DMS153 treated with DMSO at 0.1 percent for 48 hours (cell line): ENCODE results near the gene KCNJ1.

Experiments used
- DNase-seq: peaks from one replicate; lab custom pipeline; 2025; ENCODE audit not compliant: unreplicated experiment; lab: John Stamatoyannopoulos, UW

KCNJ1 gene

DNA sequence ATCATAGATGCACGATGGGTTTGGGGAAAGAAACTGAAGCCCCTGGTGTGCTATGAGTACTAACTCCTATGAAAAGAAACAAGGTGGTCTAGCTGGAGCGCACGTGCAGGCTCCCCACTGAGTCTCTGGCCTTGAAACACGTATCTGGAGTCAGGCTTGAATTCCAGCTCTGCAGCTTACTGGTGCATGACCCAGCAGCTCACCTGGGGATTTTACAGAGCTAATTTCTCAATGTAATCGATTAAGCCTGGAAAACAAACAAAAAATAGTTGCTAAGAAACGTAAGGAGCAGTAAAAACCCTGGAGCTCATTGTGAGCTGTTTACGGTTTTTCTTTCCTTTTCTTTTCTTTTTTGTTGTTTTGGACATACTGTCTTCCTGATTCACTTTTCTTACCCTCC lies 12.3 kb downstream of the KCNJ1 start:
- DNase-seq = no peak

DNA sequence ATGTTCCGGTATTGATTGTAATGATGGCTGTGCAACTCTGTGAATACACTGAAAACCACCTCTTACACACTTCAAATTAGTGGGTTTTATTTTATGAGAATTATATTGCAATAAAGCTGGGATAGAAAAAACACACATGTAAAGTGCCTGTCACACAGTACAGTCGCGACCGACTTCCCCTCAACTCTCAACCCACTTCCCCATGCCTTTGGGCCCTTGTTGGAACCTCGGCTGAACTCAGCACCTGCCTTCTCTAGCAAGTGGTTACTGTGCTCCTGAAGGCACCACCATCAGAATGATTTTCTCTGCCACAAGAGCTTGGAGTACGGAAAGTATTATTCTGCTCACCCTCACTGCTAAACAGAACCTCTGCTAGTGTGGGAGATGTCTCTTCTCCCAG lies 13.5 kb downstream of the KCNJ1 start:
- DNase-seq = no peak

DNA sequence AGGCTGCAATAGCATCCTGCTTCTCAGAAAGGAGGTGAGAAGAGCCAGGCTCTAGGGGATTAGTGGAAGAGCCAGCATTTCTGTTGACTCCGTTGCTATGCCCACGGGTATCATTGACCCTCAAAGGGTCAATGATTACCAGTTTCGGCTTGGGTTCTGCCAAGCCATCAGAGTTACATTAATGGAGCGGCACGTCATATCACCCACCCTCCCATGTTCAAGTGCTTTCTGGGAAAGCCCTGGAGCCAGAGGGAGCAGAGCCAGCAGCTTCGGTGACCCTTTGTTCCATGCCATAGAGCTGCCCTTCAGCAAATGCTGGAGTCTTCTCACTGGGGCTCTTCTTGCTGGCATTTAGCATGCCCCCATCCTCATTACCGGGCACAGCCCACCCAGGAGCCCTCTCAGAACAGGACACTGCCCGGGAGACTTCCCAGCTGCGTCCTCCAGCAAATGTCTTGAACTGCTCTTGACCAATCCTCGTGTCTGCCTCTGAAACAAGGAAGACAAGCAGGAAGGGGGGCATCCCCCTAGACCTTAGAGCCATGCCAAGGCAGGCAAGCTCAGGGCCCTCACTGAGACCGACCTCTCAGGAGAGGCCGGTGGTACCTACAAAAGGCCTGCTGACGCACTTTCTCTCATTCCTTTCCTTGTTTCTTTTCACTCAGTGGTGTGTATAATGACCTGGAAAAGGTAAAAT lies 14.6 kb downstream of the KCNJ1 start:
- DNase-seq = no peak

DNA sequence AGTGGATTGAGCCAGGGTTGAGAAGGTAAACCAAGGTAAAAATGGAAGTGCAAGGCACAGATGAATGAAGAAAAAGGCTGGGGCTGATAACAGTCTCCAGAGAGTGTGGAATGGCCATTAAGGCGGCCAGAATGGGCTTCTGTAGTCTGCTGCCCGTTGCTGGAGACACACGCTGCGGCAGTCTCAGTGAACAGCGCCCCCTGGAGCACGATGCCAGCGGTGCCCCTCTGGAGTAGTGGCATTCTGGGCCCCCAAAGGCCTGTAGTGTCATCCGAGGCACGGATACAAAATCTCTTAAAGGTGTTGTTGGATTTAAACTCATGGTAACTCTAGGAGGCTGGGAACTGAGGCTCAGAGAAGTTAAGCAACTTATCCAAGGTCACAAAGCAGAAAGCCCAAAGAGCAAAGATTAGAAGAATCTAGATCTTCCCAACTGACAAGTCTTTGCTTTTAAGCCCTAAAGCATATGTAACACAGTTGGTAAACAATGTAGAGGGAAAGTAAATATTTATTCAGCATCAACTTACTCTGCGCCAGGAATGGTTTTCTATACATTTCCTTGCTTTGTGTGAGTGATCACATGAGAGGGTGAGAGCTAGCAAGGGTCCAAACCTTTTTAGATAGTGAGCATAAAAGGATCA lies 18.2 kb downstream of the KCNJ1 start:
- no peak for DNase-seq

DNA sequence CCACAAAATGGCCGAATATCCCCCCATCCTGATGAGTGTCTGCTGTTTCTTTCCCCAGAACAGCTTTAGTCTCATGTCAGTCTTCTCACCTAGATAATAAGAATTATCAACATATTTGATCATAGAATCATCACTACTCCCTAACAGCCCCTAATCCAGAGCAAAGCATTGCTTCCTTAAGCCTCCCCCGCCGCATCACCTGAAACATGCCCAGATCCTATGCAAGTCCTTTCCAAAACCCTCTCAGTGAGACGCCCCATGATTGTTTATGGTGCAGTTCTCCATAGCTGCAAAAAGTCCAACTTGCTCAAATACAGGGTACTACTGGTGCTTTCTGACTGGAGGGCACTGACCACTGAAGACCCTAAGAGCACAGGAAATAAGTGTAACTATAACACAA lies 20.1 kb downstream of the KCNJ1 start:
- no peak for DNase-seq

DNA sequence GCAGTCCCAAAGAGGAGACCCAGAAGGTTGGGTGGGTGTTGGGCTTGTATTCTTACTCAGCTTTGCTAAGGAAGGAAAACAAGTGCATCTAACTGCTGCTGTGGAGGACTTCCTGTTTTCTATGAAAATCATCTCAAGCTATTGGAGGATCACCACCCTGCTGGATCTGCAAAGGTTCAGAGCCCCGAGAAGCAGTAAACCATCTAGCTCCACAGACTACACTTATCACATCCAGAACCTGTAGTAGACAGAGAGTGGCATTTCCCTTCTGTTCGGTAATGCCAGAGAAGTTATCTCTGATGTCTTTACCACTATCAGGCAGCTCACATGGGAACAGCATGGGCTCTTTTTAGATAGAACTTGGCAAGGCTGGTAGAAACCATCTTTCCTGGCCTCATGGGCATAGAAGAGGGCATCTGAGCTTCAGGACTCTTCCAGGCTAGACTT lies 21.7 kb downstream of the KCNJ1 start:
- no peak for DNase-seq

DNA sequence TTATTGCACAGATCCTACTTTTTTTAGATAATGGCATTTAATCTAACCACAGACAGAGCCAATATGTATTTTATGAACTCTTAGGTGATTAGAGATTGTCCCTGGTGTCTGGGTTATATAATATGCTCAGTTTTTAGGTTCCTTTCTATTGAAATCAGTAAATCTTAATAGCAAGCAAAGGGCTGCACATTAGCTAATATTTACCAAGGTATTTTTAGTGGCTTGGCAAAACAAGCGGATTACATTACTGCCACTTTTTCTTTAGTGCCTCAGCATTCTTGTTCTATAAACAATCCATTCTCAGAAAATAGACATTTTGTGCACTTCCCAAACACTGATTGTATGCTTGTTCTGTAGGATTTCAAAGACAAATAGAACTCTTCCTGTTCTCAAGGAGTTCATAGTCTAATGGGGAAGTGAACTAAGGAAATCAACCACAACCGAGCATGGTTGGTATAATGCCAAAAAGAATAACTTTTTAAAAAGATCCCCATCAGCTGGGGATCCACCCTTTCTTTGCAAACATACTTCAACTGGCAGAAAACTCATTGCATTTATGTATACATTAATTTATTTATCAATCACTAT lies 23.8 kb downstream of the KCNJ1 start:
- no peak for DNase-seq

DNA sequence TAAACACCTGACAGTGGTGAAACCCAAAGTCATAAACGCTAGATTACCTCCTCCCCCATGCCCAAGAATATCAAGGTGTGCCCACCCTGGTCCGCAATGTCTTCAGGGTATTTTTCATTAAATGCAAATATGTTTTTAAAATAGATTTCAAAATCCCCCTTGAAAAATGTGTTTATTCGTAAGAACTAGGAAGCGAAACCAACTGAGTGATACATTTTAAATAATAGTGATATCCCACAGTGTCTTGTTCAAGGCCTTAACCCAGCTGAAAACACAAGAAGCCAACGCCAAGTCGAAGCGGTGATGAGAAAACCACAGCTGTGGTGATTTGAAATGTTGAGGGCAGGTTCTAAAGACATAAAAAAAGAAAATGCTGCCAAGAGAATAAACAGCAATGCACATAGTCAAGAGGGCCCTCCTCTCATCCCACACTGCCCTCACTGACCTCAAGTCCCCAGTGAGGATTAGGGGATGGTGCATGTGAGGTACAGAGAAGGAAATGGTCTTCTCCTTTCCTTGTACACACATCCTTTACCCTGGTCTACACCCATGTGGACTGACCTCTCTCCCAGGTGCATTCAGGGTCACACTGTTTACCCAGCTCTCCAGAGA lies 25.5 kb downstream of the KCNJ1 start:
- DNase-seq = no peak

DNA sequence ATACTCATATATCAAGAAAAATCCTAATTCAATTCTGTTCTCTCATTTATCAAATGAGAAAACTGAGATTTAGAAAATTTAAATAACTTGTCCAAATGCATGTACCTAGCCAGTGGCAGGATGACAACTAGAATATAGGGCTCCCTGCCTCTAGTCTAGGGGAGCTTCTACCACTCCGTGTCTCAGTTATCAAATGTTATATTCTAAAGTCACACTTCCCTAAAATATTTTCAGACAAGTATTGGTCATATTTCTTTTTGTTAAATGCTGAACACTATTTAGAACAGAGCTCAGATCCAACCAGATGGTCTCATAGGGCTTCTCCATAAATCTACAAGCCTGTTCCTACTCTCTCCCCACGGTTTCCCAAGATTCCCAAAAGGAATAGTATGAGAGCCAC lies 26.3 kb downstream of the KCNJ1 start:
- DNase-seq = no peak

DNA sequence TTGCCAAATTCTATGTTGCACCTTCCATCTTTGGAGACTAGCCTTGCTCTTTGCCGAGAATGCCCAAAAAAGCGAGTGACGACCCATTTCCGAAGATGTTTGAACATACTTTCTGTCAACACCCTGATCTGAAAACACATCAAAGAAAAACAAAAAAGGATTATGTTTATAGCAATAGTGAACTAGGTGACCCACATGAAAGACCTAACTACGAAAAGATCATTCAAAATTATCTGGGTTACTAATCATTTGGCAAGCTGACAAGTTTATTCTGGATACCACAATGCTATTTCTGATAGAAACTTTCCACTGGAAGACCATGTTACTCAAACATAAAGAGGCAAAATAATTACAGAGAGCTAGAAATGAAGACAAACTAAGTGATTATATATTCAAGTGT lies 27.0 kb downstream of the KCNJ1 start:
- no peak for DNase-seq

DNA sequence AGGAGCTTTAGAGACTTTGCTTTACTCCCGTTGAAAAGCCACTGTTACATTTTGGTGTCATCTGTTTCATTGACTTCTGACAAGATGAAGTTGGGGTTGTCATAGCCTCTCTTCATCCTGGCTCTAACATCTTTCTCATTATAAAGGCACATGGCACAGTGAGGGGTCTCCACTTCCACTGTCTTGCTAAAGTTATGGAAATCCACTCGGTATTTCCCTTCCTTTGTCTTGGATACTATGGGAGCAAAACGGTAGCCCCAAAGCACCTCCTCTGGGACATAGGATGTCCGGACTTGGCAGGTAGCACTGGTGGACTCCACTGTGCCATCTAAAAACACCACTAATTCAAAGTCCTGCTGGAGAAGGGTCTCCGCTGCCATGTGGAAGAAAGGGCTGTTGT lies 28.0 kb downstream of the KCNJ1 start:
- no peak for DNase-seq

DNA sequence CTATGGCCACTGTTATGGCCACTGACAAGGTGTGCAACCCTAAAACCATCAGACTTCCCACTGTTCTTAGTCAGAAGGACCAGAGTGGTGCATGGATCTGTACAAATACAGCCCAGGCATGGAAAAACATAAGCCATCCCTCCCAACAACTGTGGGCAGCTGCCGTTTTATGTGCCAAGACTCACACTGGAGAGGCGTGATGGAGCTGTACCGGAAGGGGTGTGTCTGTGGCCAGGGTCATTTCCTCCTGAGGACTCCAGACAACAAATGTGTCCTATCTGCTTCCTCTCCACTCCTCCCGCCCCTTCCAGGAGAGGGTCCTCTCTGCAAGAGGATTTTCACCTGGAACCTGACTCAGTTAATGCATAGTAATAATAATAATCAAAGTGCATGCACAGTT lies 29.5 kb downstream of the KCNJ1 start:
- no peak for DNase-seq

DNA sequence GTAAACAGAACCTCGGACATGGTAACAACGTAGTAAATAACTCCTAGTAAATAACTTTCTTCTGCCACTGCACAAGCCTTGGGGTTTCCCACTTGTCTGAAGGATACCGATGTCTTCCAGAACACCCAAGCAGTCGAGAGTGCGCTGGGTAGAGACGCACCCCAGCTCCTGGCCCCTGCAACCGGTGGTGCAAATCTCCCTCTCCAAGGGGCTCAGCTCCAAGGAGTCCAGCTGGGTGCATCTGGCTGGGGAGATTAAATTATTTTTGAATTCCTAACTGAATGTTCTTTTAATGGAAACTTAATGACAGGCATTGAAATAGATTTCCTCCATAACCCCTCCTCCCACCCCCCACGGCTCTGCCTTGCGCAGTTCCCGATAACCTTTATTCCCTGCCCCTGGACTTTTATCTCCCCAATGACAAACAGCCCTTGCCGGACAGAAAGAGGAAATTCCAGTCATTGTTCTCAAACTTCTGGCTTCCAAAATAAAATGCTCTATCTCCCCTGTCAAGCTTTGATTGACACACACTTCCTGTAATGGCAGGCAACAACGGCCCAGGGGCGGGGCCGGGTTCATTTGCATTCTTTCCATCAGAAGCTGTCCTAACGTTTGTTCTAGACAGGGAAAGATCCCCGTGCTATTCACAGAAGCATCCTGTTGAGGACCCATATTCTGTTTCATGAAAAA lies 31.2 kb downstream of the KCNJ1 start:
- no peak for DNase-seq

DNA sequence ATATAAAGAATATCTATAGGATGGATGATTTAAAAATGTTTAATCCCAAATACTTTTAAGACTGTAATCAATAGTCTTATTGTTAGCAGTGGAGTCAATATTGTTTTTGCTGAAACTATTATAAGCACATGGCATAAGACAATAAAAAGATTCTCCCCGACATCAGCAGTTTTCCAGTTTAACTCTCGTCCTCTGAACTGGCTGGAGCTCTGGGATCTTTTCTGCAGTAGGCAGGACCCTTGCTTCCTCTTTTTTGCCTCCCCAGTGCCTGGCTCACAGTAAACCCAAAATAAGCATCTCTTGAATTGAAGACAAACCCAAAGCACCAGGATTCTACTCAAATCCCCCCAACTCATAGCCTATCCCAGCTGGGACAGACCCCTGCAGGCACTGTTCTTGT lies 32.9 kb downstream of the KCNJ1 start:
- no peak for DNase-seq

DNA sequence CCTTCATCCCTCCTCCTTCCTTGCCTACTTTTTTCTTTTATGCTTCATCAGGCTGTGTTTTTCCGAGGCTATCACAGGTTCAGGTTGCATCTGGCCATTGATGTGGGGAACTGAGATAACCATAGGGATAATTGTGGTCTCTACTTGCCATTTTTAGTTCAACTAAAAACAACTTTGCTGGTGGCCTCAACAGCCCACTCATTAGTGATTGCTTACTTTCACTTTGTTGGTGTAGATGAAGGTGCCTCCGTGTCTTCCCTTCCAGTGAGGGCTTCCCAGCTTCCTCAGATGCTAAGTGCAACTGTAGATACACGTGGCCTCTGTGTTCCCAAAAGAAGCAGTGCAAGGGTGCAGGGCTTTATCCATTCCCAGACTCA lies 35.0 kb downstream of the KCNJ1 start:
- DNase-seq = no peak

DNA sequence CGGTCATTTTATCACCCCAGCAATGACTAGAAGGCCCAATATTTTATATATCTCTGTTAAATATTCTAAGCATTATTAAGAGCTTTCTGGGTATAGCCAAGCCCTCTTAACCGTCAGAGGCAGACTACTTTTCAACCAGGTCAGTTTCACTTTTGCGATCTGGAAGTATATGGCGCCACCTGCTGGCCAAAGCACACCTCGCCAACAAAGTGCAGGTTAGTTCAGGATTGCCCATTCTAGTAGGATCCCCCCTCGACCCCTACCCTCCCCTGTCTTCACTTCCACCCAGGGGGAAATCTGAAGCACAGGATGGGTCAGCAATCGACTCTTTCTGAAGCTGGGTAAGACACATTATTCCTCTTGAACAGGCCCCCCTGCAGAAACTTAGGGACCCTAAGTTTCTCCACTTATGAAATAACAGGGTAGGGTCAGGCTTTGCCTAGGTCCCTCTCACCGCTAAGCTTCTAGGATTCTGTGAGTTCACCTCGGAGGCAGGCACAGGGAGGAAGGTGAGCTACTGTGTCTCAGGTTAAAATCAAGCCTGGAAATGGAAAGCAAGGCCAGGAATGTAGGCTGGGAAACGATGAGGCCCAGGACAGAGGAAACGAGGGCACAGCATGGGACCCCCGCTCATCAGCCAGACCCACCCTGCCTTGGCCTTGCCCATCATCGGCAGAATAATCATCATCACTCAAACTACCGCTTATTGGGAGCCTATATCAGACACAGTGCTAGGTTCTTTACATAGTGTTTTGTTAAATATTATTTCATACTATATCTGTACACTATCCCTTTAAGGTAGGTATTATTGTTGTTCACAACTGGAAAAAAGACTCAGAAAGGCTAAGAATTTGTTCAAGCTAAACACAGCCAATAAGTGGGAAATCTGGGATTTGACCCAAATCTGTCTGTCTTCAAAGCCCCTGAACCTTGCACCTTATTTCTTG lies 35.6 kb downstream of the KCNJ1 start:
- peak; percentile 69 for DNase-seq

DNA sequence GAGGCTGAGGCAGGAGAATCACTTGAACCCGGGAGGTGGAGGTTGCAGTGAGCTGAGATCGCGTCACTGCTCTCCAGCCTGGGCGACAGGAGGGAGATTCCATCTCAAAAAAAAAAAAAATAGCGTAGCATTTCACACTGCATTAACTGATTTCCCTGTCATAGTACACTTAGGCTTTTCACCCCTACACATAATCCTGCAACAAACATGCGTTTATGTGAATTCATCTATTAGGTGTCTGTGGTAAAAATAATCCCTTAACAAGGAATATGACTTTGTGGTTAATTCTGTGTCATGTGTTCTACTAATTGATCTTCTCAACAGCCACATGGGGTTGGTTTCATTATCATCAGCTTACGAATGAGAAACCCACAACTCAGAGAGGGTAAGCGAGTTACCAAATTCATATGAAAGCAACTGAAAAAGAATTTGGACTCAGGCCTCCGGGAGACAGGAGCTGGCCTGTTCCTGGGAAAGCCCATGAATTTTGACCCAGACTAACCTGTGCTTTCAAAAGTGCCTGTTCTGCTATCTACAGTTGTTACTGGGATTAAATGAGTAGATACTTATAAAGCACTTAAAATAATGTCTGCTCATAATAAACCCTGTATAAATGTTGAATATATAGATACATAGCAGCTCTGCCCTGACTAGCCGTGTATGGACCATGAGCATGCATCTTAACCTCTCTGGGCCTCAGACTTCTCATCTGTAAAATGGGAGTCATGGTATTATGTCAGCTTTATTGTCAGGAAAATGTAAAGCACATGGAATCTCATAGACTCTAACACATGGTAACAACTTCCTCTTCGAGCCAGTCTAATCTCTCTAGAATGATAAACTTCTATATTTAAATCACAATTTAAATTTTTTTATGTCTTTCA lies 36.6 kb downstream of the KCNJ1 start:
- DNase-seq = no peak

DNA sequence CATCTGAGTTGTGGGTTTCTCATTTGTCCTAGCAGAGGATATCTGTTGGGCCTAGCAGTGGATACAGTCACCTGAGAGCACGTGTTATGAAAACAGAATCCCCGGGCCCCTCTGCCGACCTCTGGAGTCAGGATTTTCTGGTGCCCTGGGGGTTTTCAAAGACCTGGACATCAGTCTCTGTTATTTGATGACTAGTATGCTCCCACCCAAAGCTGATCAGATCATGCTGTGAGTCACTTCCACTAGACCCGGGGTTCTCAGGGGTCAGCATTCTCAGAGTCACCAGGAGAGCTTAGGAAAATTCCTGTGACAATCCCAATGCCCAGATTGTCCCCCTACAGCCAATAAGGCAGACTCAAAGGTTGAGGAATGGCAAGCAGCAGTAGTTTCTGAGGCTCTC lies 38.7 kb downstream of the KCNJ1 start:
- DNase-seq = no peak

DNA sequence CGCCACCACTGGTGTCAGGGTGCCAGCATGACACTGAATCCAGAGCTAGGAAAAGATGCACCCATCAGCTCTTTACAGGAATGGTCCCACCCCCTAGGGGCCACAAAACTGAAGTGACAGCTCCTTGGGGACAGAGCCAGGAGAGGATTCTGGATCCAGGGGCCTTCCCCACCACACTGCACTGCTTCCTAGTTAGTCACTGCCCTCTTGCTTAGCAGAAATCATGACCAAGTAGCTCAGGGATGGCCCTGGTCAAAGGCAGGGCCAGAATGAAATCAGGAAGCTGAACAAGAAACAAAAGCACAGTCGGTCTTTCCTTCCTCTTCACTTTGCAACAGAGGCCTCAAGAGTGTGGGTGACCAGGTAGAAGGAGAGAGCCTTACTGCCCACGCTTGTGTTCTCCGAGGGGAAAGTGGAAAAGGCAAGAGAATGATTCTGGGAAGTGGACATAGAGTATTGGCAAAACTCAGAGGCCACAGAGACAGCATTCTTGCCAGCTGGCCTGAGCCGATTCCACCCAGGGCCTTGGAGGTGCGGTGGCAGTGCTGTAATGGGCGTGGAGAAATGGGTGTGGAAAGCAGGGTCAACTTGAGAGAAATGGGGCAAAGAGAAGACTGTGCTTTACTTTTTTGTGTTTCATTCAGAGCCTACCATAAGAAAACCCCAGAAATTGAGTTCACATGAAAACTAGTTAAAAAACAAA lies 39.8 kb downstream of the KCNJ1 start:
- DNase-seq = no peak
